ENCODE results near the gene TMEM236.

TMEM236 gene

GRCh38 chr10:17742918-17743317 lies 9.1 kb upstream of the TMEM236 start:
- DNase-seq: peak; percentile 41

GRCh38 chr10:17743437-17743836 lies 8.6 kb upstream of the TMEM236 start:
- DNase-seq: no peak

- DNase-seq: no peak
Observed at GRCh38 chr10:17744341-17744861, 7.6 kb upstream of the TMEM236 start.

- no peak for DNase-seq
Observed at GRCh38 chr10:17747883-17748550, 4.0 kb upstream of the TMEM236 start.

- no peak for DNase-seq
Observed at GRCh38 chr10:17749890-17750289, 2.1 kb upstream of the TMEM236 start.

- no peak for DNase-seq
Observed at GRCh38 chr10:17756557-17757217, 4.7 kb downstream of the TMEM236 start.

- DNase-seq: no peak
Observed at GRCh38 chr10:17758200-17758599, 6.2 kb downstream of the TMEM236 start.

- no peak for DNase-seq
Observed at GRCh38 chr10:17758896-17759295, 6.9 kb downstream of the TMEM236 start.

- no peak for DNase-seq
Observed at GRCh38 chr10:17764142-17764541, 12.1 kb downstream of the TMEM236 start.

GRCh38 chr10:17765602-17766001 lies 13.6 kb downstream of the TMEM236 start:
- DNase-seq: no peak

- DNase-seq: no peak
Observed at GRCh38 chr10:17766731-17767130, 14.7 kb downstream of the TMEM236 start.

- no peak for DNase-seq
Observed at GRCh38 chr10:17768496-17768895, 16.5 kb downstream of the TMEM236 start.

- no peak for DNase-seq
Observed at GRCh38 chr10:17768957-17769356, 17.0 kb downstream of the TMEM236 start.

- no peak for DNase-seq
Observed at GRCh38 chr10:17771017-17771416, 19.0 kb downstream of the TMEM236 start.

GRCh38 chr10:17779784-17780183 lies 27.8 kb downstream of the TMEM236 start:
- DNase-seq: no peak

GRCh38 chr10:17780727-17781126 lies 28.7 kb downstream of the TMEM236 start:
- DNase-seq: peak; percentile 37

- DNase-seq: no peak
Observed at GRCh38 chr10:17781856-17782255, 29.9 kb downstream of the TMEM236 start.

GRCh38 chr10:17782921-17783665 lies 31.1 kb downstream of the TMEM236 start:
- DNase-seq: no peak

GRCh38 chr10:17783751-17784150 lies 31.8 kb downstream of the TMEM236 start:
- DNase-seq: no peak

GRCh38 chr10:17784688-17785087 lies 32.7 kb downstream of the TMEM236 start:
- no peak for DNase-seq

GRCh38 chr10:17785276-17785930 lies 33.4 kb downstream of the TMEM236 start:
- no peak for DNase-seq

- DNase-seq: no peak
Observed at GRCh38 chr10:17787087-17787961, 35.3 kb downstream of the TMEM236 start.
